HL-60/S4 treated with retinoic acid at 250 ng/mL for 4 days and 3 days (cell line): Measurements from ENCODE around the gene B3GNT8.
"Not testable (repeated sequence)": the region's sequence is repeated elsewhere in the genome, so short reads cannot be mapped to it uniquely, and the experiment has no call there.

Source experiments
- in situ Hi-C: fragments of 300-500 bp; cut with MboI; formaldehyde crosslinking; loops from 2 replicates; pipeline ENCODE4 v1.7.0; 2022; ENCODE audit warnings: low sequenced_read_pairs

The B3GNT8 gene

DNA sequence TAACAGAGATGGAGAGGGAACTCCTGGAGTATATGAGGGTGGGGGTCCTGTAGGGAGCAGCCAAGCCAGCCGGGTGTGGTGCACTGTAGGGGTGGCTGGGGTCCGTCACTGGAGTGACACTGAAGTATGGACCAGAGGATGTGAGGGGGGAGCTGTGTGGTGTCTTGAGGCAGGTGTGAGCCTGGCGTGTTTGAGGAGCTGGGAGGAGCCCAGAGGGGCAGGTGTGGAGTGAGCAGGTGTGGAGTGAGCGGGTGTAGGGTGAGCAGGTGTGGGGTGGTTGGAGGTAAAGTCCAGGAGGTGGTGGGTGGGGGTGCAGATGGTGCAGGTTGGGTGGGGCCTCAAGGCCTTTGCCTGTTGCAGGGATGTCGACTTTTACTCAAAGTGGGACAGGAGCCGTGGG lies 5.9 kb downstream of the B3GNT8 start:
- in situ Hi-C loops, result no loop called here

DNA sequence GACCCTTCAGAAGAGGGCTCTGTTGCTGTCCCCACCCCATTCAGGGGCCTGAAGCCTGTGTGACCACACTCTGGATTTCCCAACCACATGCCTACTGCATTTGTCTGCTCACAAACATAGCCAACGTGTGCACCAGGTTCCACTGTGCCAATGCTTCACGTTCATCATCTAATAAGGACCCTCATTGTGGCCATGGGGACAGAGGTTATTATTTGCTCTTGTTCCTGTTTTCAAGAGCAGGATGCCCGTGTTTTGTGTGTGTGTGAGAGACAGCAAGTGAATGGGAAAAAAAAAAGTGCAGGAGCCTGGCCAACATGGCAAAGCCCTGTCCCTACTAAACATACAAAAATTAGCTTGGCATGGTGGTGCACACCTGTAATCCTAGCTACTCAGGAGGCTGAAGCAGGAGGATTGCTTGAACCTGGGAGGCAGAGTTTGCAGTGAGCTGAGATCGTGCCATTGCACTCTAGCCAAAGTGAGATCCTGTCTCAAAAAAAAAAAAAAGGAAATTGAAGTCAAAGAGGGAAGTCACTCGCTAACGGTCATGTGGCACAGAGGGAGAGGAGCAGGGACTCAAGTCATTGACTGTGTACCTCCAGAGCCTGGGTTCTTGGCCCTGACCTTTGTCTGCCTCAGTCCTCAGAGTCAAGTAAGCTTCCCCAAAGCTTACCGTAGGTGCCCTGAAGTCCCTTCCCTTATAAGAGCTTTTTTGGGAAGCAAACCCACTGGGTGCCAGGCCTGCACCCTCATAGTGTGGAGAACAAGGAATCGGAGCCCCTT lies 6.9 kb downstream of the B3GNT8 start:
- in situ Hi-C loops, result no loop called here

DNA sequence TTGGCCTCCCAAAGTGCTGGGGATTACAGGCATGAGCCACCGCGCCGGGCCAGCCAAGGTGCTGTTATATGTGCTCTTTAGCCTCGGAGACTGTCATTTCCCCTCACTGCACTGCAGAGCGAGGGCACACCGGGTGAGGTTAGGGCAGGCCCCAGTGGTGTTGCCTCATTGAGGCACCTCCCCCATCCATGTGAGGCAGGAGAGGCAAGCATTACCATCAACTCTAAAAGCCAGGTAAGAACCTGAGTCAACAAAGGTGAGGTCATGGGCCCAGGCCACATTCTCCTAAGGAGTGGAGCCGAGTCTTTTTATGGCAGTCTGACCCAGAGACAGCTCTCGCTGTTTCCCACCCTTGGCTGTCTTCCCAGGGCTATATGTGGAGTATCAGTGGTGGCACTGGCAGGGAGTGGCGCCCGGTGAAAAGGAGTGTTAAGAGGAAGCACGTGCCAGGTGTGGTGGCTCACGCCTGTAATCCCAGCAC lies 10.9 kb downstream of the B3GNT8 start:
- in situ Hi-C loops, result no loop called here

DNA sequence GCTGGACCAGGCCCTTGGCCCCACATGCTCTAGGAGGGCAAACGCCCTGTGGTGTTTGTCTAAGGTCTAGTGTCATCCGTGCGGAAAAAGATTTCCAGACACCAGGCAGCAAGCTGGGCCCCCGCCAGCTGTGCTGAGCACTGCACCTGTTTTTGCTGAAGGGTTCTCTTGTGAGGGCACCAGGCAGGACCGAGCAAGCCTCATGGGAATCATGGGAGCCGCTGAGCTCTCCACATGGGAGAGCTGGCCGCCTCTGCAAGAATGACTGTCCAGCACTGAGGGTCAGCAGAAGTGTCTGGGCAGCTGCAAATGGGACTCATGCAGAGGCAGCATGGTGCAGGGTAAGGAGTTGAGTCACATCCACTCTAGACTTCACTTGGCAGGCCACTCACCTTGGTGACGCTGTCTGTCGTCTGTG lies 12.0 kb downstream of the B3GNT8 start:
- in situ Hi-C loops, result no loop called here

DNA sequence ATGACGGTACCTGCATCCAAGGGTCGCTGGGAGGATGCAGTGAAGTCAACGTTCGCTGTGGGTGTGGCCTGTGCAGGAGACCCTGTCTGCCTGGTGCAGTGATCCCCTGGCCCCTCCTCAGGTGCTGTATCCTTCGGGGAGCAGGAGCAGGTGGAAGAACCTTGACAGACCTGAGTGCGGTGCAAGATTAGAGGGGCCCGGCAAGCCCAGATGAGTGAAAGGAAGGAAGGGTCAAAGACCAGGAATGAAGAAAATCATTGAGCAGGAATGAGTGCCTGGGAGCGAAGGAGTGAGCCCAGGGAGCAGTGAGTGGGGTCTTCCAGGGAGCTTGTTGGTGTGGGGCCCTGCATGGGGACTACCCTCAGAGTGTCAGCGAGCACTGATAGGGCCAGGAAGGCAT lies 12.7 kb downstream of the B3GNT8 start:
- in situ Hi-C loops, result no loop called here

DNA sequence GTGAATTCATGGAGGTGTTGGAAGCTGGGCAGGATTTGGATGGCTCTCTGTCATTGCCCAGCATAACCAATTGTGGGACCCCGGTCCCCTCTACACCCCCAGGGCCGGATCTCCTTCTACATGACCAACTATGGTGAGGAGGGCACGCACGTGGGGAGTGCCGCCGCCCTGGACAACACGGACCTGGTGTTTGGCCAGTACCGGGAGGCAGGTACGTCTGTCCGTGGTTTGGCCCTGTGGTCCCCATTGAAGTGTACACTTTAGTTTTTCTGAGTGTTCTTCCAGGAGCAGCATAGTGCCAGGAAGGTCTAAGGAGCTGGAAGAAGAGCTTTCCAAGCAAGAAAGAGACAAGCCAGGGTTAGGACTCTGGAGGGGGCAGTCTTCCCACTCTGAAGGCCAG lies 13.2 kb downstream of the B3GNT8 start:
- in situ Hi-C loops, result no loop called here

DNA sequence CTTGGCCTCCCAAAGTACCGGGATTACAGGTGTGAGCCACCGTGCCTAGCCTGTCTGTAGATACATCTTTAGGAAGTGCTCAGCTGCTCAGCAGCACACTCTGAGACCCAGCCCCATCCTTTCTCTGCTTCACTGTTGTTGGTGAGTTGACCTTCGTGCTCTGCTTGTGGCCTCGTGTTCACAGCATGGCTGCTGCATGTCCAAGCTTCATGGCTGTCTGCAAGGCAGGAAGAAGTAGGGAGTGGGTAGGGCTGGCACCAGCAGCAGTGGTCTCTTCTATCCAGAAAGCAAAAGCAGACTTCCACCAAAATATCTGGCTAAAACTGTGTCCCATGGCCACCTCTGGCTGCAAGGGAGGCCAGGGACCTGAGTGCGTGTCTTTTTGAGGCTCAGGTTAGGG lies 14.2 kb downstream of the B3GNT8 start:
- in situ Hi-C loops, result no loop called here

DNA sequence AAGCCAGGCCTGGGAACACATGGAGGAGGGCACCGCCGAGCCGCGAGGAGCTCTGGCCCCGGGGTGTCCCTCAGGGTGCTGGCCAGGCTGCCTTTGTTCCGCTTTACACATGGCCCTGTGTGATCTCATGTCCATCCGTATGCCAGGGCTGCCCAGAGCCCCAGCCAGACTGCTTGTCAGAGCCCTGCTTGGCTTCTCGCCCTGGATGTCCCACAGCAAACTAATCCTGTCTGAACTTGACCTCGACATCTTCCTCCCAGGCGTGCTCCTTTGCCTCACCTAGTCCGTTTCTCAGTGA lies 15.3 kb downstream of the B3GNT8 start:
- in situ Hi-C loops, result no loop called here

DNA sequence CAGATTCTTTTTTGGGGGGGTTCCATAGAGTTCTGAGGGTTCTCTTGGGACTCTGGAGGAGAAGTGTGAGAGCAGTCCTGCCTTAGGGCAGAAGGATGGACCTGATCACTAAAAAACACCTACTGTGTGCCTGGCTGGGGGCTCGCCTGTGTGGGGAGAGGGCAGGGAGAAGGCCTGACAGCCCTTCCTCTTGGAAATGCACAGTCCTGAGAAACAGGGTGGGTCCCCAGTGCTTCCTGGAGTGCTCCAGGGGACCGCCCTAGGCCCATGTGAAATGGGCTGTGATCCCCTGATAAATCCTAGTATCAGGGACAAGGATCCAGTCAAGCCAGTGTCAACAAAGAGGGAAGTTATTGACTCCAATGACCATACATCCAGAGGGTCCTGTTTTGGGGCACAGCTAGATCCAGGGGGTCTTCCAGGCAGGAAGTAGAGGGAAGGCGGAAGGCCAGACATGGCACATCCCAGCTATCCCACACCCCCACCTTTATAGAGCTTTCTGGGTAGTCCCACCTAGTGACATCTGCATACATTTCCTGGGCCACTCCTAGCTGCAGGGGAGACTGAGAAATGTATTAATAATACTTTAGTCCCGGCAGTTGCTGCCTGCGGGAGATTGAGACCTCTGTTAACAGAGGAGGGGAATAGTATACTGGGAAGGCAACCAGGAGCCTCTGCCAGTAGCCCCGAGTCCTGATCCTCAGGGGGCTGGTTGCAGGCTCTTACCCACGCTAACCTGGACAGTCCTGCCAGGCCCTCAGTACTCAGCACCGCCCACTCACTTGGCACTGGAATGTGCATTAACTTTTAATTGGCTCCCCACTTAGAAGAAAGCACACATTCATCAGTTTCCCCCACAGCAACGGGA lies 15.8 kb downstream of the B3GNT8 start:
- in situ Hi-C loops, result no loop called here

DNA sequence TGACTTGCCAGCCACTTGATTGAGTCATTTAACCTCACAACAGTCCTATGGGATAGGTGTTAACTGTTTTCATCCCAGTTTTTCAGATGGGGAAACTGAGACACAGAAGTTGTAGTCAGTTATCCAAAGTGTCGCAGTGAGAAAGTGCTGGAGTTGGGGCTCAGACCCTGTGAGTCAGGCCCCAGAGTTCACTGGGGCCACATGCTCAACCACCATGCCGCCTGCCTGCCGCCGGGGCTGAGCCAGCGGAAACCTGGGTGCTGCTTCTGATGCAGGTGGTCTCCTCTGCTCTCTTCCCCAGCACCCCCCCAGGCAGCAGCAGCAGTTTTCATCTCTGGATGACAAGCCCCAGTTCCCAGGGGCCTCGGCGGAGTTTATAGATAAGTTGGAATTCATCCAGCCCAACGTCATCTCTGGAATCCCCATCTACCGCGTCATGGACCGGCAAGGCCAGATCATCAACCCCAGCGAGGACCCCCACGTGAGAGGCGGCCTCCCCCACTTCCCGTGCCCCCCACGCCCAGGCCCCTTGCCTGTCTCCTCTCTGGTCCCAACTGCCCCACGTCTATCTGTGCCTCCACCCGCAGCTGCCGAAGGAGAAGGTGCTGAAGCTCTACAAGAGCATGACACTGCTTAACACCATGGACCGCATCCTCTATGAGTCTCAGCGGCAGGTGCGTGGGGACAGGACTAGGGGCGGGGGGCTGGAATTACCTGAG lies 16.7 kb downstream of the B3GNT8 start:
- in situ Hi-C loops, result no loop called here

DNA sequence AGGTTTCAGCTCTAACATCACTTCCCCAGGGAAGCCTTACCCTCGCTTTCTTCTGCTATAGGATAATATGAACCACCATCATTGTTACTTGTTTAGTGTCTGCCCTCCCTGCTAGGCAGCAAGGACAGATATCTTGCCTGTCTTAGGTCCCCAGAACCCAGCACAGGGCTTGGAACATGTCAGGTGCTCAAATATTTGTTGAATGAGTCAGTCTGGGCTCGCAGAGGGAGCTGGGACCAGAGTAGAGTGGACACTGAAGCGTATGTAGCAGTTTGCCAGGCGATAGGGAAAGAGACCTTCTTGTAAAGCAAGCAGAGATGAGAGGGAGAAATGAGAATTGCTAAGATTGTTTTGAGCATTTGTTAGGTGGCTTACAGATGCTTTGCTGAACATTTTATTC lies 17.9 kb downstream of the B3GNT8 start:
- in situ Hi-C loops, result no loop called here

DNA sequence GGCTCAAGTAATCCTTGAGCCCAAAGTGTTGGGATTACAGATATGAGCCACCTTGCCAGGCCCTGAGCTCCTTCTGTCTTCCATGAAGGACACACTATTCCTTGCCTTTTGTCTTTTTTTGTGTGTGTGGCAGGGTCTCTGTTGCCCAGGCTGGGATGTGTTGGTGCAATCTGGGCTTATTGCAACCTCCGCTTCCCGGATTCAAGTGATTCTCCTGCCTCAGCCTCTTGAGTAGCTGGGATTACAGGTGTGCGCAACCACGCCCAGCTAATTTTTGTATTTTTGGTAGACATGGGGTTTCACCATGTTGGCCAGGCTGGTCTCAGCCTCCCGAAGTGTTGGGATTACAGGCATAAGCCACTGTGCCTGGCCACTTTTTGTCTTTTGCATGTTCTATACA lies 18.3 kb downstream of the B3GNT8 start:
- in situ Hi-C loops, result not testable (repeated sequence)

DNA sequence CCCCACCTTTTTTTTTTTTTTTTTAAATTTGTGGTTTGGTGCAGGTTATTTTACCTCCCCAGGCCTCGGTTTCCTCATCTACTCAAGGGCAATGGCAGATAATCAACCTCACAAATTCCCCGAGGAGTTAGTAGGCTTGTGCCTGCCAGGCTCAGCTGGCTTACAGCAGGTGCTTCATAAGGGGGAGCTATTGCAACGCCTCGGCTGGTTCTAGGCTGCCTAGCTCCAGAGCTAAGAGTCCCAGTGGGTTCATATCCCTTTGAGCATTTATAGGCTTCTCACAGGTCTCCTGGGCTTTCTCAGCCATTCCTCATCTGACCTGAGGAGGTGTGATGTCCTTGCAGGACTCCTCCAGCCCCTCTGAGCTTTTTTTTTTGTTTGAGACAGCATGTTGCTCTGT lies 18.9 kb downstream of the B3GNT8 start:
- in situ Hi-C loops, result no loop called here

DNA sequence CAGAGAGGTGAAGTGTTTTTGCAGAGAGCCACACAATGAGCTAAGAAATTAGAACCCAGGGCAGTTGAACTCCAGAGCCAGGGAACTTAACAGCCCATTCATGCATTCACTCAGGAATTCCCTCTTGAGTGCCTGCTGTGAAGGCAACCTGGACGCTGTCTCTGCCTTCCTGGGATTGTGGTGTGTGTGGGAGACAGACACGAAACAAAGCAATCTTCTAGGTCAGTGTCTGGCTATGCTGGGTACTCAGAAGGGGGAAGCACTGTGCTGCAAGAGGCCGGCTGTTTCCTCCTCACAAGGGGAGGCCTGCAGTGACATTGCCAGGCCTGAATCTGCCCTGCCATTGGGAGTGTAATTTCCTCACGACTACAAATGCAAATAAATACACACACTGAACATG lies 19.9 kb downstream of the B3GNT8 start:
- in situ Hi-C loops, result no loop called here

DNA sequence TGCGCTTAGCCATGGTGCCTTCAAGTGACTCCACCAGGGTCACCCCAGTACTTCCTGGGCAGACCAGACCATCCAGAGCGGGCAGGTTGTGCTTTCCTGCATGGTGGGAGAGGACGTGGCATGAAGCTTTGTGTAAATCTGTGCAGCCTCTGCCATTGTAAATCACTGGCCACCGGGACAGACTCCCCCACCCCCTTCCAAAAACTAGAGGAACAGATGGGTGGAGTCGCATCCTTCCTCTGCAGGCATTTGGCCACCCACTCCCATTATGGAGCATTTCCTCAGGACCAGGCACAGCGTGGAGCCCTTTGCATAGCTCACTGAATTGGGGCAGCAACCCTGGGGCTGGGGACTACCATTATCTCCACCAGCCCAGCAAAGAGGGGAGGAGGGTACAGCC lies 21.4 kb downstream of the B3GNT8 start:
- in situ Hi-C loops, result no loop called here

DNA sequence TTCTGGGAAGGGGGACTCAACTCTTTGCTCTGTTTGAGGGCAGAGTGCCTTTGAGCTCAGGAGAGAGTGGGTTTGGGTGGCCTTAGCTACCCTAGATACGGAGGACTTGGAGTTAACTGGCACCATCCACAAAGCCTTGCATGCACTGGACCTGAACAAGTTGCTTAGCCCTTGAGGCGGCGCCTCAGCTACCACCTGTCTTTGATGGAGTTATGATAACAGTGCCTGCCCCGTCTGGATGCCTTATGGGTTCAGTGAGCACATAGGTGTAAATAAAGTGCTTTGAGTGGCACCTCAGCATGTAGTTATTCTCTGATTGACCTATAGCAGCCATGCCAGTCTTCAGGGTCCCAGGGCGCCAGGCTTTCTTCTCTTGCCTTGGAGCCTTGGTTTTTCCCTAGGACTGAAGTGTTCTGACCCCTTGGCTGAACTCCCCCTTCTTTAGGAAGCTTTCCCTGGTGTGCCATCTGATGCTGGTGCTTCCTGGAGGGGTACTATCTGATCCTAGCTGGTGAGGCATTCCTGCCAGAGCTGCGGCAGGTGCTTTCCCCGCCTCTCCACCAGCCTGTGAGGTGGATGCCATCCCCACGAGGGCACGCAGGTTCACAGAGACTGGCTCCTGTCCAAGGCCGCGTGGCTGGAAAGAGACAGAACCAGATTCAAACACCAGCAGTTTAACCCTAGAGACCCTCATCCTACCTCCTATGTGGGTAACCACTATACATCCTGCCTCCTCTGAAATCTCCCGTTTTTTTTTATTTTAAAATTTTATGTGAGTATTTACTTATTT lies 23.8 kb downstream of the B3GNT8 start:
- in situ Hi-C loops, result no loop called here

DNA sequence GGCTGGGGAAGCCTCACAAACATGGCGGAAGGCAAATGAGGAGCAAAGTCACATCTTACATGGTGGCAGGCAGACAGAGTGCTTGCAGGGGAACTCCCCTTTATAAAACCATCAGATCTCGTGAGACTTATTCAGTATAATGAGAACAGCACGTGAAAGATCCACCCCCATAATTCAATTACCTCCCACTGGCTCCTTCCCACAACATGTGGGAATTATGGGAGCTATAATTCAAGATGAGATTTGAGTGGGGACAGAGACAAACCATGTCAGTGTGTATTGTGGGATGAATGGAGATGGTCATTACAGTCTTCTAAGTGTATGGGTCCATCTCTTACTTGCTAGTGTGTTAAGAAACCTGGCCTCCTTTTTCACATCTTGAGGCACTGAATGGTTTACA lies 25.2 kb downstream of the B3GNT8 start:
- in situ Hi-C loops, result no loop called here

DNA sequence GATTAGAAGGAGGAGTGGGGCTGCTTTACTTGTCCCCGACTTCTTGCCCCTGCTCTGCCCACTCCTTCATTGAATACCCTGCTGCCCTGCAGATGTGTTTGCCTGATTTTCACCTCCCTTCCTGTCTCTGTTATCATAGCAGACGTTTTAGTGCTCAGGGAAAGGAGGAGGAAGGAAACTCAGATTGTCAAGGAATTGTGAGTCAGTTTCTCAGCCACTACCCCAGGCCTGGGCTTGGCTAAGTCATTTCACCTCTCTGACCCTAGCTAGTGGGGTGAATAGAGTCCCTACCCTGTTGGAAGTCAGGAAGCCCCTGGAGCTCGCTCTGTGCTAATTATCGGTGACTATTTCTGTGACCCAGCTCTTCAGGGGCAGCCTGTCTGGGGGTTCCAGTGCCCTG lies 25.7 kb downstream of the B3GNT8 start:
- in situ Hi-C loops, result no loop called here

DNA sequence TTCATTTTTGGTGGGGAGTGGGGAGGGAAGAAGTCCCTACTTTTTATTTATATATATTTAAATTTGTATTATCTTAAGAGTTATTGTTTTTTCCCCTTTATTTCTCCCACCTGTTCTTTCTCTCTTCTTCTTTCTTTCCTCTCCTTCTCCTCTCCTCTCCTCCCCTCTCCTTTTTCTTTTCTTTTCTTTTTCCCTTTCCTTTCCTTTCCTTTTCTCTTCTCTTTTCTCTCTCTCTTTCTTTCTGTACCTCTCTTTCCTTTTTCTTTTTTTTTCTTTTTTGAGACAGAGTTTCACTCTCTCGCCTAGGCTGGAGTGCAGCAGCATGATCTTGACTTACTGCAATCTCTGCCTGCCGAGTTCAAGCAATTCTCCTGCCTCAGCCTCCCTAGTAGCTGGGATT lies 27.6 kb downstream of the B3GNT8 start:
- in situ Hi-C loops, result no loop called here

DNA sequence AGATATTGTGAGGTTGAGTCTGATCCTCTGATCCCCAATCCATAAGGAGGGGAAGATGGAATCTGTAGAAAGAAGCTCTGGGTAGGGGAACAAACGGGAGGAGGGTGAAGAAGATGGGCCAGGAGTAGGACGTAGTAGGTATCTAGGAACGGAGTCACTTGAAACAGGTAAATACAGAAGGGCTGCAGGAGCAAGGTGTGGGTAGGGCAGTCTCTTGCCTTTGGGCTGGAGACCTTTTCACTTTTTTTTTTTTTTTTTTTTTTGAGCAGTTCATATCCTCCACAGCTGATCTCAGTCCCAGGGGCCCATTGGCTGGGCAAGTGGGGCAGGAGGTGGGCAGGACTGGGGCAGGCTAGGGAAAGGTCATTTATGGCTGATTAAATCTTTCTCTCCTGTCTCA lies 28.1 kb downstream of the B3GNT8 start:
- in situ Hi-C loops, result no loop called here

DNA sequence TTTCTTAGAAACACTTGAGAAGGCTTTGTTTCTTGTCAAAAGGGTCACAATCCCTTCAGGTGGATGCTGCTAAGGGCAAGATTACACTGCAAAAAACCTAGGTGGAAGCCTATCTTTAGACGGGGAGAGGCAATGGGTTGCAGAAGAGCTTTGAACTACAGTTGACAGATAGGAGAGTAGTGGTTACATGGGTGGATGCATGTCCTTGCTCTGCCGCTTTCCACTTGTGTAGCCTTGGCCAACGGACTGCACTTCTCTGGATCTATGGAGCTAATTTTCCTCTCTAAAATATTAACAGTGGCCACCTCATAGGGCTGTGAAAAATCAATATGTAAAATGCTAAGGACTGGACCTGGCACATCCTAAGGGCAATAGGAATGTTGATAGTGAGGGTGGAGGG lies 28.6 kb downstream of the B3GNT8 start:
- in situ Hi-C loops, result no loop called here
